ENCODE results near the gene OPRPN. TPM values are rescaled to one million over a fixed set of nuclear protein-coding genes. Genes with fewer than 3 reads are reported as not detected.

OPRPN gene
- polyA plus RNA-seq (2013, experiment 1 of 2): not detected
- polyA plus RNA-seq (2013, experiment 2 of 2): not detected

- no peak within 1 kb of the TSS for H4K5ac ChIP-seq (ENCODE audit: low read length)
- no peaks in the 10 kb centered on the region for H3K79me2 ChIP-seq (ENCODE audit: control insufficient read depth, insufficient read depth, low read length)
- no peak within 1 kb of the TSS for H2AK5ac ChIP-seq (ENCODE audit: low read length)
- H3K4me1 ChIP-seq (ENCODE audit: control insufficient read depth, low read depth, low read length): no peaks in the 10 kb centered on the region
- H3K18ac ChIP-seq (ENCODE audit: low read length): no peak within 1 kb of the TSS
- no peak within 1 kb of the TSS for H3K4me3 ChIP-seq (ENCODE audit: low read length)
- no peak for DNase-seq
- no peak within 1 kb of the TSS for H2BK15ac ChIP-seq (replicated peaks; ENCODE audit: low read depth)
- no peaks in the 10 kb centered on the region for H3K79me1 ChIP-seq (ENCODE audit: low read length)
- H2BK120ac ChIP-seq (ENCODE audit: low read depth, low read length): no peak within 1 kb of the TSS
- H4K8ac ChIP-seq (ENCODE audit: low read depth, low read length): no peak within 1 kb of the TSS
- H3K4me2 ChIP-seq (ENCODE audit: low read length): no peak within 1 kb of the TSS
- no peak within 1 kb of the TSS for H3K56ac ChIP-seq (ENCODE audit: low read length)
- H3K27ac ChIP-seq (ENCODE audit: low read depth, low read length): no peak within 1 kb of the TSS
- no peaks in the 10 kb centered on the region for H3K36me3 ChIP-seq (ENCODE audit: control insufficient read depth, insufficient read depth, low read length)
- no peak within 1 kb of the TSS for H3K23ac ChIP-seq (ENCODE audit: low read length)
- H3K4ac ChIP-seq (ENCODE audit: low read depth, low read length): no peak within 1 kb of the TSS
- H2BK5ac ChIP-seq (ENCODE audit: low read length): no peak within 1 kb of the TSS
- no peak within 1 kb of the TSS for H3K9ac ChIP-seq (ENCODE audit: low read length)
- no peaks in the 10 kb centered on the region for H3K27me3 ChIP-seq (ENCODE audit: insufficient read depth, low read length, poor library complexity)
These were observed at the start of gene OPRPN for GRCh38 chr4:70397580-70397979. Gene OPRPN (plus strand): TSS chr4:70397940. CDS start chr4:70399286, 1,346 bp downstream.

GRCh38 chr4:70356185-70356584 lies 41.6 kb upstream of the OPRPN start:
- Histone ChIP-seq H2BK120ac (ENCODE audit: low read depth, low read length) (no peak overlapping the region), H2BK15ac (replicated peaks; ENCODE audit: low read depth) (no peak overlapping the region), H3K27ac (ENCODE audit: low read depth, low read length) (no peak overlapping the region), H3K4me2 (ENCODE audit: low read length) (no peak overlapping the region), H3K79me2 (ENCODE audit: control insufficient read depth, insufficient read depth, low read length) (no peaks in the 10 kb centered on the region), H3K36me3 (ENCODE audit: control insufficient read depth, insufficient read depth, low read length) (no peaks in the 10 kb centered on the region), H3K23ac (ENCODE audit: low read length) (no peak overlapping the region), H2AK5ac (ENCODE audit: low read length) (no peak overlapping the region), H3K27me3 (ENCODE audit: insufficient read depth, low read length, poor library complexity) (no peaks in the 10 kb centered on the region), H3K56ac (ENCODE audit: low read length) (no peak overlapping the region), H4K5ac (ENCODE audit: low read length) (no peak overlapping the region), H3K18ac (ENCODE audit: low read length) (no peak overlapping the region), H3K9ac (ENCODE audit: low read length) (no peak overlapping the region), H4K8ac (ENCODE audit: low read depth, low read length) (no peak overlapping the region), H3K4ac (ENCODE audit: low read depth, low read length) (no peak overlapping the region), H3K4me3 (ENCODE audit: low read length) (no peak overlapping the region), H3K4me1 (ENCODE audit: control insufficient read depth, low read depth, low read length) (no peaks in the 10 kb centered on the region), H2BK5ac (ENCODE audit: low read length) (no peak overlapping the region), H3K79me1 (ENCODE audit: low read length) (no peaks in the 10 kb centered on the region)
- no peak for DNase-seq
- WGBS (ENCODE audit: extremely low coverage, insufficient coverage, low lambda C conversion rate): no CpG with 5 or more reads among the region's 1 CpG

GRCh38 chr4:70359115-70359661 lies 38.6 kb upstream of the OPRPN start:
- H3K36me3 ChIP-seq (ENCODE audit: control insufficient read depth, insufficient read depth, low read length): no peaks in the 10 kb centered on the region
- H3K79me2 ChIP-seq (ENCODE audit: control insufficient read depth, insufficient read depth, low read length): no peaks in the 10 kb centered on the region
- H3K23ac ChIP-seq (ENCODE audit: low read length): no peak overlapping the region
- no peak overlapping the region for H3K4me2 ChIP-seq (ENCODE audit: low read length)
- no peak overlapping the region for H3K4ac ChIP-seq (ENCODE audit: low read depth, low read length)
- DNase-seq: no peak
- H2BK15ac ChIP-seq (replicated peaks; ENCODE audit: low read depth): no peak overlapping the region
- H4K5ac ChIP-seq (ENCODE audit: low read length): no peak overlapping the region
- H2BK120ac ChIP-seq (ENCODE audit: low read depth, low read length): no peak overlapping the region
- no peak overlapping the region for H3K4me3 ChIP-seq (ENCODE audit: low read length)
- no peak overlapping the region for H3K9ac ChIP-seq (ENCODE audit: low read length)
- no peak overlapping the region for H2BK5ac ChIP-seq (ENCODE audit: low read length)
- no peak overlapping the region for H2AK5ac ChIP-seq (ENCODE audit: low read length)
- no peak overlapping the region for H3K18ac ChIP-seq (ENCODE audit: low read length)
- no peak overlapping the region for H3K56ac ChIP-seq (ENCODE audit: low read length)
- H3K4me1 ChIP-seq (ENCODE audit: control insufficient read depth, low read depth, low read length): no peaks in the 10 kb centered on the region
- no peaks in the 10 kb centered on the region for H3K79me1 ChIP-seq (ENCODE audit: low read length)
- no peak overlapping the region for H4K8ac ChIP-seq (ENCODE audit: low read depth, low read length)
- no CpG with 5 or more reads among the region's 3 CpGs for WGBS (ENCODE audit: extremely low coverage, insufficient coverage, low lambda C conversion rate)
- no peaks in the 10 kb centered on the region for H3K27me3 ChIP-seq (ENCODE audit: insufficient read depth, low read length, poor library complexity)
- no peak overlapping the region for H3K27ac ChIP-seq (ENCODE audit: low read depth, low read length)

- Histone ChIP-seq H2BK15ac (replicated peaks; ENCODE audit: low read depth) (no peak within 1 kb of the TSS), H3K4me3 (ENCODE audit: low read length) (no peak within 1 kb of the TSS), H4K8ac (ENCODE audit: low read depth, low read length) (no peak within 1 kb of the TSS), H3K4me1 (ENCODE audit: control insufficient read depth, low read depth, low read length) (no peaks in the 10 kb centered on the region), H3K79me2 (ENCODE audit: control insufficient read depth, insufficient read depth, low read length) (no peaks in the 10 kb centered on the region), H3K56ac (ENCODE audit: low read length) (no peak within 1 kb of the TSS), H4K5ac (ENCODE audit: low read length) (no peak within 1 kb of the TSS), H3K9ac (ENCODE audit: low read length) (no peak within 1 kb of the TSS), H3K4me2 (ENCODE audit: low read length) (no peak within 1 kb of the TSS), H3K79me1 (ENCODE audit: low read length) (no peaks in the 10 kb centered on the region), H2BK5ac (ENCODE audit: low read length) (no peak within 1 kb of the TSS), H3K4ac (ENCODE audit: low read depth, low read length) (no peak within 1 kb of the TSS), H3K23ac (ENCODE audit: low read length) (no peak within 1 kb of the TSS), H3K27me3 (ENCODE audit: insufficient read depth, low read length, poor library complexity) (no peaks in the 10 kb centered on the region), H3K18ac (ENCODE audit: low read length) (no peak within 1 kb of the TSS), H2BK120ac (ENCODE audit: low read depth, low read length) (no peak within 1 kb of the TSS), H3K27ac (ENCODE audit: low read depth, low read length) (no peak within 1 kb of the TSS), H3K36me3 (ENCODE audit: control insufficient read depth, insufficient read depth, low read length) (no peaks in the 10 kb centered on the region), H2AK5ac (ENCODE audit: low read length) (no peak within 1 kb of the TSS)
- no CpG with 5 or more reads among the region's 3 CpGs for WGBS (ENCODE audit: extremely low coverage, insufficient coverage, low lambda C conversion rate)
- DNase-seq: no peak
These were observed 37.3 kb upstream of the OPRPN start, which contains the start of gene SMR3A for GRCh38 chr4:70360460-70360859. Gene SMR3A (plus strand): TSS chr4:70360760. CDS start chr4:70362116, 1,356 bp downstream.

- no peak for DNase-seq
- no CpG with 5 or more reads among the region's 5 CpGs for WGBS (ENCODE audit: extremely low coverage, insufficient coverage, low lambda C conversion rate)
These were observed 33.7 kb upstream of the OPRPN start for GRCh38 chr4:70364002-70364401.

GRCh38 chr4:70365479-70365878 lies 32.3 kb upstream of the OPRPN start:
- Histone ChIP-seq H3K9ac (ENCODE audit: low read length) (no peak overlapping the region), H3K4me2 (ENCODE audit: low read length) (no peak overlapping the region)
- no CpG with 5 or more reads among the region's 2 CpGs for WGBS (ENCODE audit: extremely low coverage, insufficient coverage, low lambda C conversion rate)

More at GRCh38 chr4:70364002-70364401, 33.7 kb upstream of the OPRPN start:
- Histone ChIP-seq H3K18ac (ENCODE audit: low read length) (no peak overlapping the region), H3K4me2 (ENCODE audit: low read length) (no peak overlapping the region), H2BK120ac (ENCODE audit: low read depth, low read length) (no peak overlapping the region), H4K8ac (ENCODE audit: low read depth, low read length) (no peak overlapping the region), H2AK5ac (ENCODE audit: low read length) (no peak overlapping the region), H3K56ac (ENCODE audit: low read length) (no peak overlapping the region), H3K4me1 (ENCODE audit: control insufficient read depth, low read depth, low read length) (no peaks in the 10 kb centered on the region), H4K5ac (ENCODE audit: low read length) (no peak overlapping the region), H2BK5ac (ENCODE audit: low read length) (no peak overlapping the region), H3K79me1 (ENCODE audit: low read length) (no peaks in the 10 kb centered on the region), H3K4me3 (ENCODE audit: low read length) (no peak overlapping the region), H3K27ac (ENCODE audit: low read depth, low read length) (no peak overlapping the region), H3K79me2 (ENCODE audit: control insufficient read depth, insufficient read depth, low read length) (no peaks in the 10 kb centered on the region), H3K36me3 (ENCODE audit: control insufficient read depth, insufficient read depth, low read length) (no peaks in the 10 kb centered on the region), H3K4ac (ENCODE audit: low read depth, low read length) (no peak overlapping the region), H3K27me3 (ENCODE audit: insufficient read depth, low read length, poor library complexity) (no peaks in the 10 kb centered on the region), H2BK15ac (replicated peaks; ENCODE audit: low read depth) (no peak overlapping the region), H3K9ac (ENCODE audit: low read length) (no peak overlapping the region), H3K23ac (ENCODE audit: low read length) (no peak overlapping the region)

More at GRCh38 chr4:70365479-70365878, 32.3 kb upstream of the OPRPN start:
- H4K5ac ChIP-seq (ENCODE audit: low read length): no peak overlapping the region
- no peaks in the 10 kb centered on the region for H3K79me2 ChIP-seq (ENCODE audit: control insufficient read depth, insufficient read depth, low read length)
- H3K36me3 ChIP-seq (ENCODE audit: control insufficient read depth, insufficient read depth, low read length): no peaks in the 10 kb centered on the region
- H3K27ac ChIP-seq (ENCODE audit: low read depth, low read length): no peak overlapping the region
- H3K18ac ChIP-seq (ENCODE audit: low read length): no peak overlapping the region
- no peak for DNase-seq
- H3K56ac ChIP-seq (ENCODE audit: low read length): no peak overlapping the region
- H4K8ac ChIP-seq (ENCODE audit: low read depth, low read length): no peak overlapping the region
- no peak overlapping the region for H2BK120ac ChIP-seq (ENCODE audit: low read depth, low read length)
- H3K4me3 ChIP-seq (ENCODE audit: low read length): no peak overlapping the region
- H2BK5ac ChIP-seq (ENCODE audit: low read length): no peak overlapping the region
- H2AK5ac ChIP-seq (ENCODE audit: low read length): no peak overlapping the region
- no peak overlapping the region for H2BK15ac ChIP-seq (replicated peaks; ENCODE audit: low read depth)
- no peak overlapping the region for H3K4ac ChIP-seq (ENCODE audit: low read depth, low read length)
- no peaks in the 10 kb centered on the region for H3K4me1 ChIP-seq (ENCODE audit: control insufficient read depth, low read depth, low read length)
- H3K23ac ChIP-seq (ENCODE audit: low read length): no peak overlapping the region
- no peaks in the 10 kb centered on the region for H3K27me3 ChIP-seq (ENCODE audit: insufficient read depth, low read length, poor library complexity)
- no peaks in the 10 kb centered on the region for H3K79me1 ChIP-seq (ENCODE audit: low read length)

Data from mesendoderm (in vitro differentiated cells).